MM.1S (cell line): Measurements from ENCODE around the gene ARHGEF11.

ENCODE experiments used
- CTCF ChIP-seq: fragments of 300-600 bp; sonication (generic); IDR thresholded peaks from 2 replicates; pipeline ENCODE4 v1.5.1; 2016; ENCODE audit warnings: antibody characterized with exemption, low read length, mixed read lengths
- EZH2 ChIP-seq: fragments of 300-600 bp; sonication (generic); optimal IDR thresholded peaks from 2 replicates; pipeline ENCODE3; 2017; ENCODE audit warnings: low read depth, mild to moderate bottlenecking, antibody characterized with exemption, low read length, mixed read lengths
- EZH2phosphoT487 ChIP-seq: fragments of 300-600 bp; sonication (generic); IDR thresholded peaks from 2 replicates; pipeline ENCODE4 v1.6.1; 2018; ENCODE audit warnings: antibody characterized with exemption, low read length

GRCh38 chr1:156958247-156958714, 87.3 kb downstream of the ARHGEF11 start:
- TF ChIP-seq CTCF (no peak), EZH2 (no peak), EZH2phosphoT487 (no peak)
